Germinal center (tissue), 1 donor: ENCODE results near the gene UMODL1.

Experiments
- DNase-seq: peaks from one replicate; pipeline ENCODE4 v3.0.0; 2012; ENCODE audit warnings: mixed read lengths, low spot score

The UMODL1 gene

GRCh38 chr21:42190486-42190863 is 119.4 kb downstream of the UMODL1 start:
- DNase-seq = no peak

- DNase-seq = no peak
These were observed 119.9 kb downstream of the UMODL1 start for GRCh38 chr21:42191064-42191463.

- DNase-seq = no peak
These were observed 120.8 kb downstream of the UMODL1 start for GRCh38 chr21:42191696-42192595.
